Naive thymus-derived CD4-positive, alpha-beta T cell (primary cell): ENCODE results near the gene DOK5. TPM values are rescaled to one million over a fixed set of nuclear protein-coding genes. Genes with fewer than 3 reads are reported as not detected.

Experiments used
- ATAC-seq: fragments of 150-1000 bp; cut with Tn5 transposase; 2 replicates; pipeline ENCODE4 v1.10.0; 2021; ENCODE audit warnings: mild to moderate bottlenecking, moderate library complexity
- CTCF ChIA-PET: fragments of 350-600 bp; sonication (Branson Sonifier 250); formaldehyde crosslinking; loops from one replicate; lab custom pipeline; 2021; ENCODE audit warnings: antibody characterized with exemption; lab: Charles Lee
- POLR2A ChIA-PET: fragments of 350-600 bp; sonication (Branson Sonifier 250); formaldehyde crosslinking; loops from one replicate; lab custom pipeline; 2021; ENCODE audit warnings: antibody characterized with exemption, inconsistent platforms; lab: Charles Lee
- DNase-seq, 9 donors: peaks; one replicate each; pipeline versions ENCODE4 v3.0.0 to v3.0.0-alpha.2; 2020 to 2022; ENCODE audit warnings: mixed read lengths in 1 of 9
- H3K27ac ChIP-seq: one replicate; pipeline ENCODE4 v1.7.0; 2013; ENCODE audit warnings: mild to moderate bottlenecking, low read depth, low read length, moderate library complexity
- H3K27me3 ChIP-seq, 2 donors: one replicate each; pipeline ENCODE4 v1.7.0; 2013; ENCODE audit warnings: low read length in 2 of 2, mild to moderate bottlenecking in 2 of 2, moderate library complexity in 2 of 2; ENCODE audit not compliant: control insufficient read depth in 2 of 2, insufficient read depth in 2 of 2
- H3K36me3 ChIP-seq, 3 experiments: 1 replicate in 2 of 3; 2 replicates in 1 of 3; pipeline ENCODE4 v1.7.0; 2013; ENCODE audit warnings: low read length in 3 of 3, mild to moderate bottlenecking in 3 of 3, moderate library complexity in 1 of 3; ENCODE audit not compliant: insufficient read depth in 3 of 3, control insufficient read depth in 2 of 3
- H3K4me1 ChIP-seq, 2 donors: one replicate each; pipeline ENCODE4 v1.7.0; 2013; ENCODE audit warnings: low read length in 2 of 2, mild to moderate bottlenecking in 2 of 2, moderate library complexity in 1 of 2; ENCODE audit not compliant: control insufficient read depth in 2 of 2, insufficient read depth in 2 of 2
- H3K4me3 ChIP-seq: 2 replicates; pipeline ENCODE4 v1.7.0; 2013; ENCODE audit warnings: mild to moderate bottlenecking, low read length
- H3K9me3 ChIP-seq, 3 experiments: 1 replicate in 2 of 3; 2 replicates in 1 of 3; pipeline ENCODE4 v1.7.0; 2013; ENCODE audit warnings: low read length in 3 of 3; ENCODE audit not compliant: control insufficient read depth in 2 of 3
- H3K27ac Mint-ChIP-seq, 9 donors: one replicate each; pipeline ENCODE4 v1.8.0; 2020 to 2022; ENCODE audit warnings: mixed read lengths in 9 of 9, mild to moderate bottlenecking in 8 of 9, moderate library complexity in 5 of 9, inconsistent platforms in 2 of 9
- H3K27me3 Mint-ChIP-seq, 5 donors: one replicate each; pipeline ENCODE4 v1.8.0; 2021 to 2022; ENCODE audit warnings: mixed read lengths in 5 of 5, mild to moderate bottlenecking in 1 of 5
- H3K36me3 Mint-ChIP-seq, 5 donors: one replicate each; pipeline ENCODE4 v1.8.0; 2020 to 2022; ENCODE audit warnings: mixed read lengths in 5 of 5, mild to moderate bottlenecking in 3 of 5, inconsistent platforms in 1 of 5
- H3K4me1 Mint-ChIP-seq, 7 donors: one replicate each; pipeline ENCODE4 v1.8.0; 2020 to 2022; ENCODE audit warnings: mixed read lengths in 7 of 7, mild to moderate bottlenecking in 3 of 7, inconsistent platforms in 1 of 7
- H3K4me3 Mint-ChIP-seq, 10 donors: one replicate each; pipeline ENCODE4 v1.8.0; 2020 to 2022; ENCODE audit warnings: mild to moderate bottlenecking in 10 of 10, mixed read lengths in 10 of 10, moderate library complexity in 6 of 10, inconsistent platforms in 2 of 10
- H3K9me3 Mint-ChIP-seq, 11 donors: one replicate each; pipeline ENCODE4 v1.8.0; 2020 to 2022; ENCODE audit warnings: mixed read lengths in 11 of 11, mild to moderate bottlenecking in 4 of 11, inconsistent platforms in 1 of 11, moderate library complexity in 1 of 11
- intact Hi-C, 2 donors: fragments of 100-400 bp; cut with micrococcal nuclease; formaldehyde crosslinking; loops; one replicate each; pipeline ENCODE4 v1.15.1; 2023
- polyA plus RNA-seq, 2 donors: library from polyadenylated mRNA; unstranded; fragments of 300-500 nt; fragmentation: Illumina TruSeq; gene quantifications; one replicate each; pipeline ENCODE4 v1.2.3, GENCODE V29; 2021
- total RNA-seq, 6 experiments: library from RNA in 5 of 6; stranded (reverse) in 5 of 6; gene quantifications; 1 replicate in 5 of 6; 2 replicates in 1 of 6; pipeline ENCODE4 v1.2.3 and lab custom pipeline; 2021 to 2026

Gene DOK5
- under 1 TPM in 1 of 5 experiments, not detected in 4; 0.85 TPM for total RNA-seq
- not detected for polyA plus RNA-seq
- not detected for total RNA-seq (lab: John Stamatoyannopoulos, UW)

DNA sequence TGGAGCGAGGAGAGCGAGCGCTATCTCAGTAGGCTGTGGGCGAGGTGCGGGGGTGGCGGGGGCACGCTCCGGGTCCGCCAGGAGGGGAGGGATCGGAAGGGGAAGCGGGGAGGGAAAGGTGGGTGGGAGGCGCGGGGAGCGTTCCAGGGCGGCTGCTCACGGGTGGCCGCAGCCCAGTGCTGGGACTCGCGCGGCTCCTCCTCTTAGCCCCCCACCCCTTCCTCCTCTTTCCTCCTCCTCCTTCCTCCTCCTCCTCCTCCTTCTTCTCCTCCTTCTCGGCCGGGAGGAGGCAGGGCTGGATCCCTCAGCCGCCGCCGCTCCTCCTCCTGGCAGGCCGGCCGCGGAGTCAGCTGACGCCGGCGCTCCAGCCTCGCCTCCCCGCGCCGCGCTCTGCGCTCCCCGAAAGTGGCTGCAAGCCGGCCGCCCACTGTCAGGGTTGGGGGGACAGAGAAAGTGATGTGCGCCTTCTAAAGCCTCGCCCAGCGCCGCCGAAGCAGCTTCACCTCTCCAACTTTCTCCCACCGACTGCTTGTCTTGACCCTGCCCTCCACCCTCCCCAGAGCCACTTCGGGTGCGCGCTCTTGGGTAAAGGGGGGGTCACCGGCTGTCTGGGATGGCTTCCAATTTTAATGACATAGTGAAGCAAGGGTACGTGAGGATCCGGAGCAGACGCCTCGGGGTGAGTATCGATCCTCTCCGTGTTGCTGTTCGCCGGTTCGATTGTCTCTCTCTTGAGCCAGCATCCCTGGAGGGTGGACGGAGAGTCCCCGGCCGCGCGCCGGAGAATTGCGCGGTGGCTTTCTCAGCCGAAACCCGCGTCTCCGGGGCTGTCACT lies at the start of gene DOK5:
Gene DOK5, plus strand, starts transcription at position 260 of the 835 bp plus-strand sequence. Its CDS starts 354 bp downstream, at position 614.
- H3K9me3 ChIP-seq = no peaks in the 10 kb centered on the region
- no peaks in the 10 kb centered on the region for H3K4me1 ChIP-seq
- DNase-seq = peak in 1 of 9 donors; percentile 30
- peaks cover 0 to 16% (median 2%) of the 10 kb centered on the region in 11 donors for H3K9me3 Mint-ChIP-seq
- ChIA-PET POLR2A (no interaction called here), CTCF (no interaction called here)
- H3K27ac ChIP-seq = no peak within 1 kb of the TSS
- peaks cover 0 to 17% (median 6%) of the 10 kb centered on the region in 7 donors for H3K4me1 Mint-ChIP-seq
- no peaks in the 10 kb centered on the region for H3K36me3 ChIP-seq
- H3K4me3 Mint-ChIP-seq = peak within 1 kb of the TSS in 2 of 10 donors; percentile 48 to 73
- H3K27me3 ChIP-seq = peaks cover 0 to 4% of the 10 kb centered on the region in 2 donors
- no peak for ATAC-seq
- intact Hi-C loops = no loop called here
- peaks cover 43 to 77% (median 65%) of the 10 kb centered on the region in 5 donors for H3K27me3 Mint-ChIP-seq
- H3K36me3 Mint-ChIP-seq = peaks cover 0 to 12% (median 0%) of the 10 kb centered on the region in 5 donors
- no peak within 1 kb of the TSS for H3K4me3 ChIP-seq
- no peak within 1 kb of the TSS for H3K27ac Mint-ChIP-seq

DNA sequence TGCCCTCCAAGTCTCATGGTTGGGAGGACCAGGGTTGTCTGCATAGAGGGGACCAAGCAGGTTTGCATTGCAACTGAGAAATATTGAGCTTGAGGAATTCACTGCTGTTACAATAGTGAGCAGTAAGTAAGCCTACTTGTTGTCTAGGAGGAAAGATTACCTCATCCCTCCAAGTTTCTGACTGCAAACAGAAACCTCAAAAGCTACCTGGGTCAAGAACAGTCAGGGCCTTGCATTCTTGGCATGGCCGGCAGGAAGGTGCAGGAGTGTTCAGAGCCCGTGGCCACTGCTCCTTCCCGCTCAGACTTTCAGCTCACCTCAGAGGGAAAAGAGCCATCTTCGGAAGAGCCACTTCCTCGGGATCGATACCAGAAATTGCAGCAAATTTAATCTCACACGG lies 46.0 kb upstream of the DOK5 start:
- no peak overlapping the region for H3K27ac Mint-ChIP-seq
- CTCF ChIA-PET = no interaction called here

DNA sequence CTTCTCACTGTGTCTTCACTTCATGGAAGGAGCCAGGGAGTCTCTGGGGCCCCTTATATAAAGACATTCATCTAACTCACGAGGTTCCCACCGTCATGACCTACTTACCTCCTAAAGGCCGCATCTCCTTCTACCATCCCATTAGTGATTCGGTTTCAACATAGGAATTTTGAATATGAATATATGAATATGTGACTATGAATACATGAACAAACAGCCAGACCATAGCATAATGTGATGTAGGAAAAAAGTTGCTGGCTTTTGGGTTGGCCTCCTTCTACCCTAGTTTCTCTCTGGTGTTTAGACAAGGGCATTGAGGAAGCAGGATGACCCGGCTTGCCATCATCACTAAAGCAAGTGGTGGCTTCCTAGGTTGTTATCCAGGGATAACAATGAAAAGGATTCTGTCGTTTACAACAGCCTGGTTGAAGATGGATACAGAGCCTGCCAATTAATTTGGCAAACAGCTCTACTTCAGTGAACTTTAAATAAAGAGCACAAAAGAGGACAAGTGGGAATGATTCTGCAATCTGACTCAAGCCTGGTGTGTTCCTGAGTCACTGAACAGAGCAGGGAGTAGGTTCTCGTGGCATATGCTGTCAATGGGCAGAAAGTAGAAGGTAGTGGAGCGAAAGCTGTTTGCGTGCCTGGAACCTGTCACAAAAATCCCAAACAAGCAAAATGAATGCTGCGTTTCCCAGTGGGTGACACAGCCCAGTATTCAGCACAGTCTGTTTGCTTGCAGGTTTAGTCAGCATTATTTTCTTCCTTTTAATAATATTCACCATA lies 44.0 kb upstream of the DOK5 start:
- Mint-ChIP-seq H3K36me3 (no peaks in the 10 kb centered on the region), H3K27me3 (peaks cover 0 to 14% (median 8%) of the 10 kb centered on the region in 5 donors), H3K27ac (no peak overlapping the region), H3K4me1 (no peaks in the 10 kb centered on the region), H3K9me3 (peaks cover 0 to 6% (median 2%) of the 10 kb centered on the region in 11 donors), H3K4me3 (no peak overlapping the region)
- no peak overlapping the region for H3K4me3 ChIP-seq
- ChIA-PET CTCF (no interaction called here), POLR2A (no interaction called here)
- H3K9me3 ChIP-seq = no peaks in the 10 kb centered on the region
- no peaks in the 10 kb centered on the region for H3K36me3 ChIP-seq
- no peaks in the 10 kb centered on the region for H3K4me1 ChIP-seq
- ATAC-seq (no peak), DNase-seq (no peak)
- no peaks in the 10 kb centered on the region for H3K27me3 ChIP-seq
- no peak overlapping the region for H3K27ac ChIP-seq
- intact Hi-C loops = no loop called here

More for the DNA sequence above, 46.0 kb upstream of the DOK5 start:
- H3K4me3 Mint-ChIP-seq = no peak overlapping the region
- H3K4me1 ChIP-seq = no peaks in the 10 kb centered on the region
- no peaks in the 10 kb centered on the region for H3K36me3 ChIP-seq
- H3K27me3 ChIP-seq = no peaks in the 10 kb centered on the region
- peaks cover 0 to 12% (median 5%) of the 10 kb centered on the region in 5 donors for H3K27me3 Mint-ChIP-seq
- H3K4me1 Mint-ChIP-seq = no peaks in the 10 kb centered on the region
- no peak overlapping the region for H3K4me3 ChIP-seq
- ATAC-seq = no peak
- H3K36me3 Mint-ChIP-seq = peaks cover 0 to 9% (median 0%) of the 10 kb centered on the region in 5 donors
- no peak for DNase-seq
- POLR2A ChIA-PET = no interaction called here
- intact Hi-C loops = no loop called here
- H3K27ac ChIP-seq = no peak overlapping the region
- peaks cover 0 to 4% (median 0%) of the 10 kb centered on the region in 3 experiments for H3K9me3 ChIP-seq
- H3K9me3 Mint-ChIP-seq = peaks cover 4 to 17% (median 10%) of the 10 kb centered on the region in 11 donors

DNA sequence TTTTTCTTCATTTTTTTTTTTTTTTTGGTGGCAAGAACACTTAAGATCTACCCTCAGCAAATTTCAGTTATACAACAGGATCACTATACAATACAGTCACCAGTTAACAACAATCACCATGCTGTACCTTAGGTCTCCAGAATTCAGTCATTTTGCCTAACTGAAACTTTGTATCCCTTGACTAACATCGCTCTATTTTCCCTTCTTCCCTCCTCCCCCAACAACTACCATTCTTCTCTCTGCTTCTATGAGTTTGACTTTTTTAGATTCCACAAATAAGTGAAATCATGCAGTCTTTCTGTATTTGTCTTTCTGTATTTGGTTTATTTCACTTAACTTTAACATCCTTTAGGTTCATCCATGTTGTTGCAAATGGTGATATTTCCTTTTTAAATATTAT lies 42.4 kb upstream of the DOK5 start:
- H3K4me3 ChIP-seq = no peak overlapping the region
- H3K27me3 ChIP-seq = no peaks in the 10 kb centered on the region
- no peaks in the 10 kb centered on the region for H3K9me3 ChIP-seq
- intact Hi-C loops = no loop called here
- no peaks in the 10 kb centered on the region for H3K4me1 Mint-ChIP-seq
- ChIA-PET POLR2A (no interaction called here), CTCF (no interaction called here)
- peaks cover 0 to 6% (median 2%) of the 10 kb centered on the region in 11 donors for H3K9me3 Mint-ChIP-seq
- H3K27ac ChIP-seq = no peak overlapping the region
- H3K36me3 ChIP-seq = no peaks in the 10 kb centered on the region
- no peak overlapping the region for H3K27ac Mint-ChIP-seq
- peaks cover 0 to 13% (median 8%) of the 10 kb centered on the region in 5 donors for H3K27me3 Mint-ChIP-seq
- no peak overlapping the region for H3K4me3 Mint-ChIP-seq
- no peaks in the 10 kb centered on the region for H3K4me1 ChIP-seq
- DNase-seq = no peak
- no peaks in the 10 kb centered on the region for H3K36me3 Mint-ChIP-seq
- ATAC-seq = no peak

DNA sequence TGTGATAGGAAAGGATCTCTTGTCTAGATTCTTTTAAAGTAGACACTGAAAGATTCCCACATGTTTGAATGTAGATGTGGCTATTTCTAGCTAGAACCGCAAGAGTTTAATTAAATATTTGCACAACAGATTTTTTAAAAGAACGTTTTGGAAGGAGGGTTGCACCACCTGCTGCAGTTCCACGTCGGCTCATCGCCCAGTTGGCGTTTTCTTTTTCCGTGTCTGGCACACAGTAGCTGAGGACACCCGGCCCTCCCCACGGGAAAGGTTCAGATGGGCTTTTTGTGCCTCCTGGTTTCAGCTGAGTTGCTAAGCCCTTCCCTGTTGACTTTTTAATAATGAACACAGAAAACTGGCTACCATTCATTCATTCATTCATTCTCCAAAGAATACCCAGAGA lies 41.8 kb upstream of the DOK5 start:
- Histone ChIP-seq H3K9me3 (no peaks in the 10 kb centered on the region), H3K27ac (no peak overlapping the region), H3K27me3 (no peaks in the 10 kb centered on the region), H3K4me1 (no peaks in the 10 kb centered on the region), H3K36me3 (no peaks in the 10 kb centered on the region), H3K4me3 (no peak overlapping the region)
- Mint-ChIP-seq H3K27ac (no peak overlapping the region), H3K4me3 (no peak overlapping the region), H3K9me3 (peaks cover 0 to 6% (median under 1%) of the 10 kb centered on the region in 11 donors), H3K36me3 (no peaks in the 10 kb centered on the region), H3K27me3 (peaks cover 0 to 17% (median 10%) of the 10 kb centered on the region in 5 donors), H3K4me1 (no peaks in the 10 kb centered on the region)
- no peak for DNase-seq
- ChIA-PET POLR2A (no interaction called here), CTCF (no interaction called here)
- intact Hi-C loops = no loop called here
- ATAC-seq = no peak

DNA sequence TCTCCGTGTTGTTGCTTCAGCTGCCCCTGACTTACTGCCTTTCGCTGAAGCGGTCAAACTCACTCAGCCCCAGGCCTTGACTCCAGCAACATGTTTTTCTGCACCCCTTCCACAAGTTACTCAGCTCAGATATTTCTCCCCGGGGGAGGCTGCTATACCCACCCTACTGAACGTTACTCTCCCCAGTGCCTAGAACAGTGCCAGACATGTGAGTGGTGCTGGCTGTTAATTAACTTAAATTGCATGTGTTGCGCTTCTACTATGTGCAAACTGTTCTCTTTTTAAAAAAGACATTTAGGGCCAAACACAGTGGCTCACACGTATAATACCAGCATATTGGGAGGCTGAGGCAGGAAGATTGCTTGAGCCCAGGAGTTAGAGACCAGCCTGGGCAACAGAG lies 41.2 kb upstream of the DOK5 start:
- H3K27ac Mint-ChIP-seq = no peak overlapping the region
- no peaks in the 10 kb centered on the region for H3K4me1 Mint-ChIP-seq
- no peak overlapping the region for H3K4me3 ChIP-seq
- H3K9me3 Mint-ChIP-seq = peaks cover 0 to 6% (median 2%) of the 10 kb centered on the region in 11 donors
- peaks cover 0 to 18% (median 10%) of the 10 kb centered on the region in 5 donors for H3K27me3 Mint-ChIP-seq
- ATAC-seq (no peak), DNase-seq (no peak)
- no peak overlapping the region for H3K4me3 Mint-ChIP-seq
- ChIA-PET POLR2A (no interaction called here), CTCF (no interaction called here)
- intact Hi-C loops = no loop called here
- H3K27me3 ChIP-seq = no peaks in the 10 kb centered on the region
- H3K36me3 Mint-ChIP-seq = no peaks in the 10 kb centered on the region
- H3K36me3 ChIP-seq = no peaks in the 10 kb centered on the region
- H3K9me3 ChIP-seq = no peaks in the 10 kb centered on the region
- H3K4me1 ChIP-seq = no peaks in the 10 kb centered on the region
- H3K27ac ChIP-seq = no peak overlapping the region
